Measurements from ENCODE around the gene PPFIBP1. TPM values are rescaled to one million over a fixed set of nuclear protein-coding genes. Genes with fewer than 3 reads are reported as not detected.
A peak's percentile ranks its signal among the peaks of the same experiment; 100 is the strongest.

The PPFIBP1 gene
- total and polyA plus RNA-seq, 2 donors (not counting 1 experiment from before 2014, with no cell fraction given): 3.3 to 15.0 TPM

GRCh38 chr12:27711317-27711682 lies 187.3 kb downstream of the PPFIBP1 start:
- WGBS (ENCODE audit: insufficient coverage): 4% methylated on average over 4 of the region's 11 CpGs
- H3K4me1 ChIP-seq (ENCODE audit: control insufficient read depth in 2 of 2, insufficient read depth in 2 of 2, low read length in 2 of 2): peaks cover 12 to 16% of the 10 kb centered on the region in 2 donors
- POLR2A ChIA-PET: no interaction called here

More at GRCh38 chr12:27711317-27711682, 187.3 kb downstream of the PPFIBP1 start:
- Histone ChIP-seq H3K9me3 (ENCODE audit: control extremely low read depth in 1 of 3, control insufficient read depth in 2 of 3, insufficient read depth in 1 of 3, low read length in 2 of 3) (peaks cover 0 to 4% (median 0%) of the 10 kb centered on the region in 3 donors), H3K27me3 (replicated peaks in 1 of 4; ENCODE audit: control extremely low read depth in 1 of 4, control insufficient read depth in 3 of 4, insufficient read depth in 4 of 4, low read length in 3 of 4) (peaks cover 0 to 4% (median 0%) of the 10 kb centered on the region in 4 experiments), H3K36me3 (replicated peaks in 1 of 2; ENCODE audit: control extremely low read depth in 1 of 2, control insufficient read depth in 1 of 2, extremely low read depth in 1 of 2, insufficient read depth in 2 of 2, low read length in 1 of 2) (peaks cover 1 to 8% of the 10 kb centered on the region in 2 experiments), H3K4me3 (ENCODE audit: control extremely low read depth in 1 of 5, extremely low read depth in 1 of 5, insufficient read depth in 1 of 5, low read depth in 2 of 5, low read length in 4 of 5) (peak overlapping the region; percentile 46 to 96 (median 88)), H4K20me1 (ENCODE audit: control insufficient read depth, insufficient read depth, low read length, poor library complexity, severe bottlenecking) (peaks cover 16% of the 10 kb centered on the region), H3K79me2 (ENCODE audit: control insufficient read depth, insufficient read depth, low read length) (peaks cover 49% of the 10 kb centered on the region), H3K4me2 (replicated peaks; ENCODE audit: low read depth, low read length, poor library complexity, severe bottlenecking) (peak overlapping the region; percentile 80), H3K9ac (ENCODE audit: low read length) (peak overlapping the region; percentile 79), H3K27ac (ENCODE audit: low read length in 2 of 2) (peak overlapping the region in 1 of 2 donors; percentile 80), H2AFZ (ENCODE audit: insufficient read depth, low read depth, low read length, poor library complexity, severe bottlenecking) (peak overlapping the region; percentile 95)
- no peak for ATAC-seq (ENCODE audit: low read depth)
- Mint-ChIP-seq H3K27ac (peak overlapping the region; percentile 97), H3K27me3 (peaks cover 7% of the 10 kb centered on the region), H3K9me3 (ENCODE audit: insufficient read depth) (no peaks in the 10 kb centered on the region), H3K4me3 (peak overlapping the region; percentile 97), H3K4me1 (peaks cover 31% of the 10 kb centered on the region)
- CTCF ChIA-PET: no interaction called here
- TF ChIP-seq EZH2 (IDR thresholded peaks at IDR 0.05; ENCODE audit: borderline replicate concordance, insufficient read depth, low read depth, low read length, poor library complexity, severe bottlenecking) (no peak), CTCF (IDR thresholded peaks at IDR 0.05) (no peak)
- DNase-seq: no peak
- intact Hi-C loops (cut with micrococcal nuclease): loop anchor here (2.0 to 5.0 kb wide), 3 partner anchors 70 to 699 kb away; partner anchors contain the start of genes CCDC91, KLHL42, MANSC4 and TM7SF3
